Brain microvascular endothelial cell (primary cell): ENCODE data around the gene TMCO4.

Source experiments
- DNase-seq: peaks from one replicate; pipeline ENCODE4 v3.0.0-alpha.2; 2020
- H3K27ac ChIP-seq: fragments of 250-450 bp; sonication (Bioruptor Pico); 2 replicates; pipeline ENCODE4 v1.5.1; 2020; ENCODE audit warnings: mild to moderate bottlenecking, moderate library complexity
- H3K27me3 ChIP-seq: fragments of 250-450 bp; sonication (Bioruptor Pico); replicated peaks from 2 replicates; pipeline ENCODE4 v1.5.1; 2020; ENCODE audit warnings: mild to moderate bottlenecking
- H3K36me3 ChIP-seq: fragments of 250-450 bp; sonication (Bioruptor Pico); replicated peaks from 2 replicates; pipeline ENCODE4 v1.5.1; 2020; ENCODE audit warnings: mild to moderate bottlenecking
- H3K4me3 ChIP-seq: 2 replicates; pipeline ENCODE4 v1.5.1; 2011; ENCODE audit warnings: low read depth, mild to moderate bottlenecking, control low read depth, low read length, moderate library complexity
- in situ Hi-C: cut with HindIII; loops from 2 replicates; pipeline ENCODE4 v1.10.0; 2017; ENCODE audit warnings: low sequenced_read_pairs, low pct_ligation_motif_present
- TF ChIP-seq, protein P1 (sequence below): IDR thresholded peaks from 2 replicates; pipeline ENCODE4 v1.5.1; 2011; ENCODE audit warnings: low read depth, mild to moderate bottlenecking, moderate library complexity, low read length, control low read depth, inconsistent platforms; ENCODE audit errors: missing control alignments

The TMCO4 gene

GRCh38 chr1:19646377-19647319 is 153.1 kb downstream of the TMCO4 start:
- in situ Hi-C loops: loop anchor here (25.0 kb wide), 1 partner anchor 259 kb away; no protein-coding TSS in a partner anchor
- H3K27me3 ChIP-seq: no peaks in the 10 kb centered on the region

GRCh38 chr1:19645411-19646251 is 154.1 kb downstream of the TMCO4 start:
- H3K4me3 ChIP-seq: peak overlapping the region; percentile 87
- H3K36me3 ChIP-seq: no peaks in the 10 kb centered on the region
- H3K27ac ChIP-seq: peak overlapping the region; percentile 68
- in situ Hi-C loops: loop anchor here (25.0 kb wide), 1 partner anchor 258 kb away; no protein-coding TSS in a partner anchor
- H3K27me3 ChIP-seq: no peaks in the 10 kb centered on the region
- TF ChIP-seq, protein P1, sequence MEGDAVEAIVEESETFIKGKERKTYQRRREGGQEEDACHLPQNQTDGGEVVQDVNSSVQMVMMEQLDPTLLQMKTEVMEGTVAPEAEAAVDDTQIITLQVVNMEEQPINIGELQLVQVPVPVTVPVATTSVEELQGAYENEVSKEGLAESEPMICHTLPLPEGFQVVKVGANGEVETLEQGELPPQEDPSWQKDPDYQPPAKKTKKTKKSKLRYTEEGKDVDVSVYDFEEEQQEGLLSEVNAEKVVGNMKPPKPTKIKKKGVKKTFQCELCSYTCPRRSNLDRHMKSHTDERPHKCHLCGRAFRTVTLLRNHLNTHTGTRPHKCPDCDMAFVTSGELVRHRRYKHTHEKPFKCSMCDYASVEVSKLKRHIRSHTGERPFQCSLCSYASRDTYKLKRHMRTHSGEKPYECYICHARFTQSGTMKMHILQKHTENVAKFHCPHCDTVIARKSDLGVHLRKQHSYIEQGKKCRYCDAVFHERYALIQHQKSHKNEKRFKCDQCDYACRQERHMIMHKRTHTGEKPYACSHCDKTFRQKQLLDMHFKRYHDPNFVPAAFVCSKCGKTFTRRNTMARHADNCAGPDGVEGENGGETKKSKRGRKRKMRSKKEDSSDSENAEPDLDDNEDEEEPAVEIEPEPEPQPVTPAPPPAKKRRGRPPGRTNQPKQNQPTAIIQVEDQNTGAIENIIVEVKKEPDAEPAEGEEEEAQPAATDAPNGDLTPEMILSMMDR: no peak
- DNase-seq: no peak

More at GRCh38 chr1:19646377-19647319, 153.1 kb downstream of the TMCO4 start:
- Histone ChIP-seq H3K4me3 (peak overlapping the region; percentile 87), H3K27ac (no peak overlapping the region), H3K36me3 (no peaks in the 10 kb centered on the region)
- TF ChIP-seq, protein P1: no peak
- no peak for DNase-seq

GRCh38 chr1:19644681-19645410 is 154.9 kb downstream of the TMCO4 start:
- Histone ChIP-seq H3K27ac (peak overlapping the region; percentile 68), H3K4me3 (peak overlapping the region; percentile 87), H3K27me3 (no peaks in the 10 kb centered on the region), H3K36me3 (no peaks in the 10 kb centered on the region)
- TF ChIP-seq, protein P1: no peak
- no peak for DNase-seq
- in situ Hi-C loops: loop anchor here (25.0 kb wide), 1 partner anchor 258 kb away; no protein-coding TSS in a partner anchor

DNA sequence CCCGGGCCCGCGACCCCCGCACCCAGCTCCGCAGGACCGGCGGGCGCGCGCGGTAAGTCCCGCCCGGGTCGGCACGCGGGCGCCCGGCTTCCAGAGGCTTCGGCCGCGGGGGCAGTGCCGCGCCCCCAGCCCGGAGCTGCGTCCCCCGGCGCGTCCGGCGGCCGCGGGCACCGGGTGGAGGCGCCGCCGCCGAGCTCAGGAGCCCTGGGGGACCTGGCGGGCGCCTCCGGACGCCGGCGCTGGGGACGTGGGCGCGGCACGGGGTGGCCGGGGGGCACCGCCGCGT is 155.4 kb downstream of the TMCO4 start:
- no peaks in the 10 kb centered on the region for H3K27me3 ChIP-seq
- DNase-seq: no peak
- peak overlapping the region; percentile 87 for H3K4me3 ChIP-seq
- in situ Hi-C loops: loop anchor here (25.0 kb wide), 1 partner anchor 257 kb away; no protein-coding TSS in a partner anchor
- H3K36me3 ChIP-seq: no peaks in the 10 kb centered on the region
- H3K27ac ChIP-seq: peak overlapping the region; percentile 68
- TF ChIP-seq, protein P1: no peak

- Histone ChIP-seq H3K27me3 (no peaks in the 10 kb centered on the region), H3K27ac (peak within 1 kb of the TSS; percentile 68), H3K4me3 (peak within 1 kb of the TSS; percentile 87), H3K36me3 (no peaks in the 10 kb centered on the region)
- in situ Hi-C loops: loop anchor here (25.0 kb wide), 1 partner anchor 256 kb away; no protein-coding TSS in a partner anchor
- peak; percentile 37 for DNase-seq
- TF ChIP-seq, protein P1: no peak
Observed at GRCh38 chr1:19643602-19644394, 155.9 kb downstream of the TMCO4 start, which contains the start of gene NBL1. Gene NBL1 (plus strand): TSS chr1:19644311. CDS start chr1:19655031, 10,720 bp downstream.
